CD4-positive, alpha-beta T cell treated with Interleukin-21 for 1 hour (primary cell): ENCODE data around the gene SH2D4B.
A peak's percentile ranks its signal among the peaks of the same experiment; 100 is the strongest.

ENCODE experiments used
- DNase-seq: peaks from one replicate; pipeline ENCODE4 v3.0.0-alpha.2; 2020

Gene SH2D4B

DNA sequence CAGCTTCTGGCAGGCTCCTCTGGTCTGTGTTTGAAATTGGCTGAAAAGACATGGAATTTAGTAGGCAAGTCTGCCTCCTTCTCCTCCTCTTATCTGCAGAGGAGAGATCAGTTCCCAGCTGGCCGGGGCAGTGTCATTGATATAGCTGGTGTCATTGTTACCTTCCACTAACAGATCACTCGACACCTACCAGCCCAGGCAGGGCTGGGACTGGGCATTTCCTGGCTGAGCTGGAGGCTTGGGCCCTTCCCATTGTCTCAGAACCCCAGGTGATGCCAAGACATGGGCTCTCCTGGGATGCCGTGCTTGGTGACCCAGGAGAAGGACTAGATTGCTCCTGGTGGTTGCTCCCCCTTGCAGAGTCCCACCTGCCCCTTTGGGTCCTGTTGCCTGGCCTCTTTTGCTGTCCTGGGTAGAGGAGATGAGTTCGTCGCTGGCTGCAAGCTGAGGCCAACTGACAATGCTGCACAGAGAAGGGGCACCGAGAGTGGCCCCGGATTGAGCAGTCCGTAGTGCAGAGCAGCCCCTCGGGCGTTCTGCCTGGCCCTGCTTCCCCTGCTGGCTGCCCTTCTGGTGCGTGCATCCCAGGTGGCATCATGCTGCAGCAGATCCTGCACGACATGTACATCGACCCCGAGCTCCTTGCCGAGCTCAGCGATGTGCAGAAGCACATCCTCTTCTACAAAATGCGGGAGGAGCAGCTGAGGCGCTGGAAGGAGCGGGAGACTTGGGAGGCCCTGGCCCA is at the start of gene SH2D4B:
Gene SH2D4B, plus strand, starts transcription at position 167 of the 745 bp plus-strand sequence. Its CDS starts 430 bp downstream, at position 597.
- DNase-seq, result no peak

- DNase-seq, result no peak
Measured at GRCh38 chr10:80488539-80489066, 49.1 kb upstream of the SH2D4B start.

DNA sequence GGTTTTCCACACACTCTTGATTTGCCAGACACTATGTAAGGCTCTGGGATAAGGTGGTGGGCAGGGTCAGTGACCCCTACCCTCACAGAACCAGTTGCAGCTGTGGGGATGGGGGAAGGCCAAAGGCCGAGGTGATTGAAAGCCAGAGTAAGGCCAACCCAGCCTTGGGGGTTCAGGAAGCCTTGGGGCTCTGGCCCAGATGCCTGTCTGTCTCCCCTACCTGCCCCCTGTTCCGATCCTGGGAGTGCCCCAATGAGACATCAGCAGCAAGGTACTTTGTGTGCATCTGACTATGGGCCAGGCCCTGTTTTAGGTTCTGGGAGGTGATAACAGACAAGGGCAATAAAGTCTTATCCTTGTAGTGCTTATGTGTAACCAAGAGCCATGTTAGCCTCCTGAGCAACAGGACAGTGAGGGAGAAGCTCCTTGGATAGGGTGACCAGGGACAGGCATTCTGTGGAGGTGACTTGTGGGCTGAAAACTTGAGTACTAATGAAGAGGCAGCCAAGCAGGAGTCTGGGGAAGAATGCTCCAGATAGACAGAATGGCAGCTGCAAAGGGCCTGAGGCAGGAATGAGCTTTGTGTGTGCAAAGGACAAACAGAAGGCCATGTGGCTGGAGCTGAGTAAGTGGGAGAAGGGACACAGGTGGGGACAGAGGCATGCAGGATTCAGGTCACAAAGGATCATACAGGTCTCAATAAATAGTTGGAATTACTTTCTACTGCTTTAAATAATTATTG is 48.2 kb upstream of the SH2D4B start:
- DNase-seq, result no peak

GRCh38 chr10:80491251-80492102 is 46.2 kb upstream of the SH2D4B start:
- DNase-seq, result no peak

DNA sequence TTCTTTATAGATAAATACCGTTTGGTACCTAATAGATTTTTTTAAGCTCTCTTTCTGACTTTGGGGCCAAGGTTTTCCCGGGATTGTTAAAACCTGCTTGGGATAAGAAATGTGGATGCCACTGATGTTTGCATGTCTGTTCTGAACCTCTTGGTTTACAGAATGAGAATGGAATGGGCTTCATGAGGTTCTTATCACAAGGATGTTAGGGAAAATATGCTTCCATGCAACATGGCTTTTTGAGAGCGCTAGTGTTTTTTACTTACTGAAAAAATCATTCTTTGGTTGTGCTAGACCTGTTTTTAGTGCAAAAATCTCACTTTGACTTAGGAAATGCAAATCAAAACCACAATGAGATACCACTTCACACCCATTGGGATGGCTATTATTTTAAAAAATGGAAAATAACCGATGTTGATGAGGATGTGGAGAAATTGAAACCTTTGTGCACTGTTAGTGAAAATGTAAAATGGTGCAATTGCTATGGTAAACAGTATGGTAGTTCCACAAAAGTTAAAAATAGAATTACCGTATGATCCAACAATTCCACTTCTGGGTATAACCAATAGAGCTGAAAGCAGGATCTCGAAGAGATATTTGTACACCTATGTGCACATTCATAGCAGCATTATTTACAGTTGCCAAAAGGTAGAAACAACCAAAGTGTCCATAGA is 44.7 kb upstream of the SH2D4B start:
- DNase-seq, result no peak

DNA sequence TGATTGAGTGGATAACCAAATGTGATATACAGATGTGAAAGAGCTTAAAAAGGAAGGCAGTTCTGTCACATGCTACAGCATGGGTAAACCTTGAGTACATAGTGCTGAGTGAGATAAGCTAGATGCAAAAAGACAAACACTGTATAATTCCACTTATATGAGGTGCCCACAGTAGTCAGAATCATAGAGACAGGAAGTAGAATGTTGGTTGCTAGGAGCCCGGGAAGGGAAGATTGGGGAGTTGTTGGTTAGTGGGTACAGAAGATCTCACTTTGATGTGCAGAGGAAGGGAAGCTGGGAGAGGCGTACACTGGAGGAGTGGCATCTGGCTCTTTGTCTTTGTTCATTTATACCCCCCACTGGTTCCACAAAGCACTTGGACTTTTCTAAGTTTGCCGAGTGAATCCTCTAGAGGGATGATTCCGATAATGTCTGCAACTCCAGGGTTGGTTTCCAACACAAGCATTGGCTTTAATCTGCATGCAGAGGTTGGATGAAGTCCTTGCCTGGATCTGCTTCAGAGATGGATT is 44.1 kb upstream of the SH2D4B start:
- peak; percentile 46 for DNase-seq

DNA sequence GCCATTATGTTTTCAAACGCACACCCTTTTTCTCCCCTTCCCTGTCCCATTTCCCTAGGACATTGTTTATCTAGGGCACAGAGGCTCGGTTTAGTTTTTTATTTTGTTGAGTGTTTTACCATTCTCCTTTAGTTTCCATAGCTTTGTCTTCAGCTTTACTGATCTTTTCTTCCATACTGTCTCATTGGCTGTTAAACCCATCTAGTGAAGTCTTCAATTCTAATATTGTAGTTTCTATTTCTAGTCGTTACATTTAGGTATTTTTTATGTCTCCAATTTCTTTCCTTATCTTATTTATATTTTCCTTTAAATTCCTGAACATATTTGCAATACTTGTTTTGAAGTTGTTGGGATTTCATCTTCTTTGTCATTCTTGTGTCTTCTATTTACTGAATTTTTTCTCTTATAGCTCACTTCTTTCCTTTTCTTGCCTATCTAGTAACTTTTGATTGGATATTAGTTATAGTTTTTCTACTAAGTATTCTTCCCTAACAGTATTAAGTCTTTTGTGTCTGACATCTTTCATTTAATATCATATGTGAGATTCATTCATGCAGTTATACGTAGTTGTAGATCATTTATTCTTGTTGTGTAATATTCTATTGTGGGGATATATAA is 41.0 kb upstream of the SH2D4B start:
- DNase-seq, result no peak

DNA sequence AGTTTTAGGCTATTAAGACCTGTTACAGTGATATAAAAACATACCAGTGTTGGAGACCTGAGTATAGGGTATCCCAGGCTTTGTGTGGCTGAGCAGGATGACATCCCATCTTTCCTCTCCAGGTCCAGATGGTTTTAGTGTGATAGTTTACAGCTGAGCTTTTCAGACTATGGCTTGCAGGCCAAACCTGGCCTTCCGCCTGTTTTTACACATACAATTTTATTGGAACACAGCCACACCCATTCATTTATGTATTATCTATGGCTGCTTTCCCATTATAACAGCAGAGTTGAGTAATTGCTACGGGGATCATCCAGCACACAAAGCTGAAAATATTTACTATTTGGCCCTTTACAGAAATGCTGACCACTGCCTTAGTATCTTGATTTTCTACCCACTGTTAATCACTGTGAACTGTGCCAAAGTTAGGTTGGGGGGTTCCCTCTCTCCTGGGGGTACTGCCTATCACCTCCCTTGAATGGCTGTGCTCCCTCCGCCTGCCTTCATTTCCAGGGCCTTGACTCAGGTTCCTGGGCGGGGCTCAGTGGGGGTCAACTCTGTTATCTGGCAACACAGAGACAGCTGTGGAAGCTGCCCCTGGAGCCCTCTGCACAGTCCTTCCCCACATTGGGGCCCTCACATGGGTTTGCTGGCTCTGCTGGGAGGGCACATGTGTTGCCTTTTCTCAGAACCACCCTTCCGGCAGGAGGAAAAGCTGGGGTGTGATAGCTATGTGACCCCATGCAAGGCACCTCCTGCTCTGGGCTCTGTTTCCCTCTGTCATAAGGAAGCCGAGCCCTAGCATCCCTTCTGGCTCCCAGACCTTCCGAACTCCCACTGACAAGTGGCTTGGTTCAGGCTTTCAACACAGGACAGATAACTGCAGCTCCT is 40.3 kb upstream of the SH2D4B start:
- DNase-seq, result no peak

GRCh38 chr10:80498078-80498832 is 39.4 kb upstream of the SH2D4B start:
- DNase-seq, result no peak

GRCh38 chr10:80498833-80499741 is 38.6 kb upstream of the SH2D4B start:
- peak; percentile 38 for DNase-seq

- no peak for DNase-seq
Measured at GRCh38 chr10:80500572-80501380, 36.9 kb upstream of the SH2D4B start.

- DNase-seq, result no peak
Measured at GRCh38 chr10:80501381-80501912, 36.3 kb upstream of the SH2D4B start.

- no peak for DNase-seq
Measured at GRCh38 chr10:80501913-80502521, 35.7 kb upstream of the SH2D4B start.

DNA sequence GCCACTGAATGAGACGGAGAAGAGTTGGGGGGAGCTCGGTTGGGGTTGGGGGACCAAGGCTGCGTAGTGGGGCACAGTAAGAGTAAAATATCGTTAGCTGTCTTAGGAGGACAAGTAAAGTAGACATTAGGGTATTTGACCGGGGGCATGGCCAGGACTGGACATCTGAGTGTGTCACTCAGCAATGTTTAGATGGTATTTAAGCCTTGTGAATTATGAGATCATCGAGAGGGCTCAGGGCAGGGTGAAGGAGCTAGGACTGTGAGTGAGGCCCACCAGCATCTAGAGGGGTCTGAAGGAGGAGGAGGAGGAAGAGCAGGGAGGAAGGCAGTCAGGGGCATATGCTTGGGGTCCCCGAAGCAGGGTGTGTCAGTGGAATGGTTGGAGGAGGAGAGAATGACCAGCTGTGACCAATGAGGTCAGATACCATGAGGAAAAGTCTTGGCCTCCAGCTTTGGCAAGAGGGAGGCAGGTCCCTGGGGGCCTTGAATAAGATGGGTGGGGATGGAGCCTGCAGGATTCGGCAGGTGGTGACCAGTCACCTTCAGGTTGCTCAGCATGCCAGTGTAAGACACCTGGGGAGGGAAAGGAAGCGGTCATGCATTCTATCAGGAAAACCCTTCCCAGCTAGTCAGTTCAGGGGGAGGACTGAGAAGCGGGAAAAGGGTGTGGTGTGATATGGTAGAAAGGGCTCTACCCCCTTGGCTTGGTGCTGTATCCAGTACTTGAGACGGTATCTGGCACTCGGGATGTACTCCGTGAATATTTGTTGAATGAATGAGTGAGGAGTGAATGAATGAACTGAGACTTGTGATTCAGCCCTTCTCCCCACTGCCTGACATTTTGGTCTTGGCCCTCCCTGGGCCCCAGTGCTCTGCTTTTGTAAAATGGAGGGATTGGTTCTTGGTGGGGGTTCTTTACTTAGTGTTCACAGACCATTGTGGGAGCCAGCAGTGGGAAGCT is 34.8 kb upstream of the SH2D4B start:
- no peak for DNase-seq

DNA sequence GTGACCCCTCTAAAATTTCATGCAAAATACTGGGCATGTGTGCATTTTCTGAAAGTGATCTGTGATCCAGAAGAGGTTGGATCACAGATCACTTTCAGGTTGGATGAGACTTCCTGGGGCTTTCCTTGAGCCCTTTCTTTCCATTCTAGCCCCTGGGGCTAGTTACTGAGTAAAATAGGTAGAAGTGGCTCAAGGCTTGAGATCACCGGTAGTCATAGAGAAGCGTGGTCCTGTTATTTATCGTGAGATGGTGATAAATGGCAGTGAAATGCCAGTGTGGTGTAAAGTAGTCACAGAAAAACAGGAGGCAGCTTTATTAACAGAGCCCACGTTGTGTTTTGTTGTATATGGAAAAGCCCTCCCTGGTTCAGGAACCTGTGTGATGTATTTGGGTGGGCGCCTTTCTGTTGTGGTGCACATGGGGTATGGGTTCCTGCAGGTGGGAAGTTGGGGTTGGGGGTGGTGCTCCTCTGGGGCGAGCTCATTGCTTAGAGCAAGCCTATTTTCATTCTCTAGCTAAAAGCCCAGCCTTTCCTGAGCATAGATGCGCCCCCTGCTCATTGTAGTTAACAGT is 34.0 kb upstream of the SH2D4B start:
- DNase-seq, result no peak
